HepG2 (cell line): ENCODE data around the gene LHPP. TPM values are rescaled to one million over a fixed set of nuclear protein-coding genes. Genes with fewer than 3 reads are reported as not detected.

ENCODE experiments used
- ATAC-seq: fragments of 200-7000 bp; cut with Tn5 transposase; 3 replicates; pipeline ENCODE4 v1.9.1; 2020; ENCODE audit warnings: mild to moderate bottlenecking, moderate library complexity
- BruUV-seq: library from RNA; stranded (reverse); fragments of 400-500 nt; replicated peaks from 2 replicates; lab custom pipeline; 2021; lab: Mats Ljungman, UMichigan
- CTCF ChIA-PET: fragments of 300-600 bp; formaldehyde crosslinking; extraction: SDS; loops from one replicate; lab custom pipeline; 2021; ENCODE audit warnings: low total read pairs, inconsistent platforms, low intra/inter-chr PET ratio; lab: Yijun Ruan, JAX
- POLR2A ChIA-PET: fragments of 350-600 bp; sonication (Branson Sonifier 250); formaldehyde crosslinking; loops from one replicate; lab custom pipeline; 2020; ENCODE audit warnings: antibody characterized with exemption, inconsistent platforms; lab: Yijun Ruan, JAX
- DNase-seq: peaks from one replicate; pipeline ENCODE4 v3.0.0-alpha.2; 2015; ENCODE audit warnings: low spot score
- FAIRE-seq: peaks from 3 replicates; lab custom pipeline; 2011; peaks lifted over from hg19 to GRCh38; lab: Jason Lieb, UNC
- H2AFZ ChIP-seq: one replicate; pipeline ENCODE4 v1.6.1; 2011; ENCODE audit warnings: low read length, inconsistent platforms
- H3K27ac ChIP-seq: fragments of 300-600 bp; 3 replicates; pipeline ENCODE4 v1.8.0; 2011; ENCODE audit warnings: mixed run types, mild to moderate bottlenecking, mixed read lengths, low read length, inconsistent platforms; ENCODE audit not compliant: insufficient read depth; ENCODE audit errors: extremely low read length
- H3K27me3 ChIP-seq, 2 experiments: fragments of 200-600 bp in 1 of 2; 2 replicates in 1 of 2; 3 replicates in 1 of 2; pipeline versions ENCODE4 v1.6.0 to v1.8.0; 2011; ENCODE audit warnings: low read length in 2 of 2, mild to moderate bottlenecking in 2 of 2, moderate library complexity in 2 of 2, inconsistent platforms in 1 of 2; ENCODE audit not compliant: insufficient read depth in 2 of 2, control insufficient read depth in 1 of 2
- H3K36me3 ChIP-seq, 2 experiments: fragments of 200-600 bp in 1 of 2; replicated peaks in 1 of 2; 2 replicates in 1 of 2; 3 replicates in 1 of 2; pipeline versions ENCODE4 v1.5.1 to v1.8.0; 2011; ENCODE audit warnings: low read length in 2 of 2, inconsistent platforms in 1 of 2; ENCODE audit not compliant: insufficient read depth in 2 of 2, control insufficient read depth in 1 of 2
- H3K4me1 ChIP-seq: 2 replicates; pipeline ENCODE4 v1.5.1; 2012; ENCODE audit warnings: low read length, inconsistent platforms; ENCODE audit not compliant: insufficient read depth
- H3K4me2 ChIP-seq: 2 replicates; pipeline ENCODE4 v1.6.0; 2011; ENCODE audit warnings: low read depth, low read length, inconsistent platforms
- H3K4me3 ChIP-seq, 3 experiments: fragments of 200-600 bp in 1 of 3; sonication (generic), shearing (Covaris generic) in 1 of 3; replicated peaks in 1 of 3; 2 replicates each; pipeline ENCODE4 v1.5.1; 2011 to 2016; ENCODE audit warnings: low read length in 3 of 3, inconsistent platforms in 2 of 3, low read depth in 2 of 3, mild to moderate bottlenecking in 2 of 3, control low read depth in 1 of 3, mixed read lengths in 1 of 3; ENCODE audit not compliant: insufficient read depth in 1 of 3
- H3K79me2 ChIP-seq: one replicate; pipeline ENCODE4 v1.6.1; 2011; ENCODE audit warnings: low read length, inconsistent platforms; ENCODE audit not compliant: insufficient read depth
- H3K9ac ChIP-seq: 2 replicates; pipeline ENCODE4 v1.6.0; 2011; ENCODE audit warnings: mild to moderate bottlenecking, low read depth, low read length, inconsistent platforms; ENCODE audit not compliant: insufficient read depth
- H3K9me3 ChIP-seq: 2 replicates; pipeline ENCODE4 v1.5.1; 2012; ENCODE audit warnings: mild to moderate bottlenecking, low read length
- H4K20me1 ChIP-seq: 2 replicates; pipeline ENCODE4 v1.6.0; 2011; ENCODE audit warnings: inconsistent platforms, mild to moderate bottlenecking, low read length, moderate library complexity; ENCODE audit not compliant: insufficient read depth
- ATF6 ChIP-seq: sonication (generic); formaldehyde crosslinking; conservative IDR thresholded peaks from 2 replicates; pipeline ENCODE4 v1.4.0; 2020; ENCODE audit warnings: missing genetic modification reagents
- GABPA ChIP-seq, 2 experiments: IDR thresholded peaks; 2 replicates each; pipeline ENCODE4 v1.6.1; 2011 to 2016; ENCODE audit warnings: low read depth in 2 of 2, low read length in 1 of 2, missing biosample characterization in 1 of 2, missing genetic modification characterization in 1 of 2
- GLI4 ChIP-seq: sonication (generic); formaldehyde crosslinking; IDR thresholded peaks from 2 replicates; pipeline ENCODE4 v1.5.1; 2020; ENCODE audit warnings: missing genetic modification reagents, mild to moderate bottlenecking, moderate library complexity, borderline replicate concordance
- KDM4B ChIP-seq: sonication (generic); formaldehyde crosslinking; IDR thresholded peaks from 2 replicates; pipeline ENCODE4 v1.4.0; 2020; ENCODE audit warnings: missing genetic modification reagents
- MBD4 ChIP-seq: IDR thresholded peaks from 2 replicates; pipeline ENCODE4 v1.6.1; 2012; ENCODE audit warnings: low read length, inconsistent platforms, borderline replicate concordance
- MEF2D ChIP-seq: sonication (generic); formaldehyde crosslinking; IDR thresholded peaks from 2 replicates; pipeline ENCODE4 v1.5.1; 2020; ENCODE audit warnings: mild to moderate bottlenecking, missing genetic modification reagents
- NR2F6 ChIP-seq, 2 experiments: IDR thresholded peaks; 2 replicates each; pipeline ENCODE4 v1.6.1; 2016; ENCODE audit warnings: antibody characterized with exemption in 1 of 2, mild to moderate bottlenecking in 1 of 2
- REL ChIP-seq: sonication (generic); formaldehyde crosslinking; conservative IDR thresholded peaks from 2 replicates; pipeline ENCODE4 v1.8.0; 2022; ENCODE audit warnings: mild to moderate bottlenecking, missing genetic modification reagents, moderate library complexity
- SIX1 ChIP-seq: sonication (generic); formaldehyde crosslinking; IDR thresholded peaks from 2 replicates; pipeline ENCODE4 v1.4.0; 2020; ENCODE audit warnings: missing genetic modification reagents, borderline replicate concordance
- SMYD3 ChIP-seq: sonication (generic); formaldehyde crosslinking; IDR thresholded peaks from 2 replicates; pipeline ENCODE4 v1.8.1; 2023; ENCODE audit warnings: mild to moderate bottlenecking, missing genetic modification reagents
- SUZ12 ChIP-seq: fragments of 150-350 bp; IDR thresholded peaks from 2 replicates; pipeline ENCODE4 v1.6.1; 2014; ENCODE audit warnings: low read depth, low read length
- THAP8 ChIP-seq: sonication (generic); formaldehyde crosslinking; IDR thresholded peaks from 2 replicates; pipeline ENCODE4 v1.5.1; 2020; ENCODE audit warnings: missing genetic modification reagents, mild to moderate bottlenecking, borderline replicate concordance
- THYN1 ChIP-seq: sonication (generic); formaldehyde crosslinking; IDR thresholded peaks from 2 replicates; pipeline ENCODE4 v1.8.1; 2023; ENCODE audit warnings: low read depth, mild to moderate bottlenecking, moderate library complexity, missing genetic modification reagents, borderline replicate concordance
- ZNF142 ChIP-seq: sonication (generic); formaldehyde crosslinking; IDR thresholded peaks from 2 replicates; pipeline ENCODE4 v1.4.0; 2020; ENCODE audit warnings: missing genetic modification reagents
- ZNF660 ChIP-seq: sonication (generic); formaldehyde crosslinking; IDR thresholded peaks from 2 replicates; pipeline ENCODE4 v1.5.1; 2020; ENCODE audit warnings: mild to moderate bottlenecking, low read depth, missing genetic modification reagents, borderline replicate concordance
- WGBS: methylation state at CpG from one replicate; pipeline ENCODE4 v1.1.6; 2017; ENCODE audit warnings: low lambda C conversion rate; 5-methylcytosine and 5-hydroxymethylcytosine counted together
- in situ Hi-C: cut with HindIII; loops from 2 replicates; pipeline ENCODE4 v1.10.0; 2017; ENCODE audit warnings: low pct_unique_long_range_greater_than_20kb; ENCODE audit not compliant: extremely low pct_ligation_motif_present
- intact Hi-C: fragments of 100-400 bp; cut with micrococcal nuclease; formaldehyde crosslinking; loops from one replicate; pipeline ENCODE4 v1.10.0; 2022; ENCODE audit not compliant: unreplicated experiment
- polyA plus RNA-seq, 8 experiments: library from polyadenylated mRNA; depleted of rRNA in 3 of 8; stranded (reverse) in 7 of 8; unstranded in 1 of 8; fragments of >200 nt; fragmentation: Illumina TruSeq in 4 of 8; extraction: Trizol in 4 of 8; gene quantifications; 2 replicates each; pipeline versions ENCODE4 v1.2.1 to v1.2.3, GENCODE V29; 2011 to 2016; ENCODE audit warnings: low read depth in 4 of 8, missing spikeins in 1 of 8, mixed read lengths in 1 of 8; ENCODE audit not compliant: insufficient read depth in 1 of 8
- total RNA-seq, 5 experiments: library from RNA; depleted of rRNA; stranded (reverse); fragments of >200 nt; fragmentation: Illumina TruSeq; extraction: Trizol; gene quantifications; 2 replicates each; pipeline ENCODE4 v1.2.3, GENCODE V29; 2016; ENCODE audit warnings: low read depth in 1 of 5

LHPP gene
- total and polyA plus RNA-seq, 2 of the 13 experiments (the other 11 are each of a cell fraction or from before 2014, with no cell fraction given) = 5.2 to 13.1 TPM

- Histone ChIP-seq H3K4me3 (no peak overlapping the region), H3K4me2 (no peak overlapping the region), H3K9me3 (no peaks in the 10 kb centered on the region), H3K27ac (no peak overlapping the region)
- no peak for DNase-seq
- no TSS peak for BruUV-seq
- no peak for FAIRE-seq
- TF ChIP-seq REL (CRISPR knock-in tag) (no peak), ATF6 (no peak), GLI4 (CRISPR knock-in tag) (no peak), SUZ12 (no peak), SMYD3 (CRISPR knock-in tag) (no peak), MBD4 (no peak), SIX1 (CRISPR knock-in tag) (no peak), ZNF660 (CRISPR knock-in tag) (no peak), THAP8 (CRISPR knock-in tag) (no peak), ZNF142 (CRISPR knock-in tag) (no peak), THYN1 (CRISPR knock-in tag) (no peak), MEF2D (no peak), NR2F6 (IDR thresholded peaks at IDR 0.05) (no peak), NR2F6 (CRISPR knock-in tag; IDR thresholded peaks at IDR 0.05) (no peak), GABPA (IDR thresholded peaks at IDR 0.05; ENCODE audit: low read depth, low read length) (no peak), GABPA (CRISPR knock-in tag; IDR thresholded peaks at IDR 0.05; ENCODE audit: low read depth) (no peak), KDM4B (CRISPR knock-in tag) (no peak)
- TF ChIP-seq, all 625 proteins: peak for 0
- Histone ChIP-seq H3K27me3 (no peaks in the 10 kb centered on the region), H3K36me3 (no peaks in the 10 kb centered on the region), H3K9ac (no peak overlapping the region), H4K20me1 (no peaks in the 10 kb centered on the region), H2AFZ (no peak overlapping the region), H3K4me1 (peaks cover 34% of the 10 kb centered on the region), H3K79me2 (no peaks in the 10 kb centered on the region)
- ChIA-PET POLR2A (no interaction called here), CTCF (no interaction called here)
- ATAC-seq = no peak
- WGBS = 83% methylated on average over 6 of the region's 6 CpGs
- in situ Hi-C loops (no loop called here), intact Hi-C loops (no loop called here)
Measured at GRCh38 chr10:124594240-124594639, 132.6 kb downstream of the LHPP start.
